Measurements from ENCODE around the gene SBNO2. TPM values are rescaled to one million over a fixed set of nuclear protein-coding genes. Genes with fewer than 3 reads are reported as not detected.

The SBNO2 gene
- total RNA-seq, 2 experiments from 2014 or later = 26.6 to 43.3 TPM

GRCh38 chr19:1123885-1124677 is 50.0 kb downstream of the SBNO2 start:
- no peak overlapping the region for H2AFZ ChIP-seq (ENCODE audit: low read length)
- POLR2A ChIA-PET = no interaction called here
- no peaks in the 10 kb centered on the region for H3K4me1 ChIP-seq (ENCODE audit: insufficient read depth, low read length, poor library complexity, severe bottlenecking)
- DNase-seq (ENCODE audit: low spot score) = no peak
- intact Hi-C loops (cut with micrococcal nuclease; ENCODE audit: unreplicated experiment) = no loop called here
- no peak overlapping the region for H3K4me2 ChIP-seq (ENCODE audit: low read length)
- no peaks in the 10 kb centered on the region for H3K9me2 ChIP-seq (ENCODE audit: insufficient read depth, low read length)
- no TSS peak for BruUV-seq (replicated peaks)
- peaks cover 62% of the 10 kb centered on the region for H3K36me3 ChIP-seq (ENCODE audit: insufficient read depth, low read length)
- no peaks in the 10 kb centered on the region for H3K79me2 ChIP-seq (ENCODE audit: insufficient read depth, low read depth, low read length)
- CTCF ChIA-PET (ENCODE audit: unreplicated experiment) = no interaction called here
- no peak for TF ChIP-seq CTCF (conservative IDR thresholded peaks at IDR 0.05; ENCODE audit: low read length)
- TF ChIP-seq EZH2phosphoT487 (IDR thresholded peaks at IDR 0.05; ENCODE audit: borderline replicate concordance, low read depth, low read length) = no peak
- H3K27ac ChIP-seq (ENCODE audit: low read depth, low read length, poor library complexity, severe bottlenecking) = no peak overlapping the region
- no peaks in the 10 kb centered on the region for H3K9me3 ChIP-seq (ENCODE audit: low read length)
- H4K20me1 ChIP-seq (ENCODE audit: insufficient read depth, low read length) = no peaks in the 10 kb centered on the region; the same call in 1 of the 2 replicates
- no peak overlapping the region for H3K4me3 ChIP-seq (ENCODE audit: low read depth, low read length, poor library complexity, severe bottlenecking)

GRCh38 chr19:1123381-1123780 is 50.7 kb downstream of the SBNO2 start:
- H2AFZ ChIP-seq (ENCODE audit: low read length) = no peak overlapping the region
- POLR2A ChIA-PET = no interaction called here
- no peak for TF ChIP-seq EZH2phosphoT487 (IDR thresholded peaks at IDR 0.05; ENCODE audit: borderline replicate concordance, low read depth, low read length)
- no peak for DNase-seq (ENCODE audit: low spot score)
- peaks cover 62% of the 10 kb centered on the region for H3K36me3 ChIP-seq (ENCODE audit: insufficient read depth, low read length)
- intact Hi-C loops (cut with micrococcal nuclease; ENCODE audit: unreplicated experiment) = no loop called here
- H3K9me3 ChIP-seq (ENCODE audit: low read length) = no peaks in the 10 kb centered on the region
- no peak overlapping the region for H3K4me3 ChIP-seq (ENCODE audit: low read depth, low read length, poor library complexity, severe bottlenecking)
- no TSS peak for BruUV-seq (replicated peaks)
- no peaks in the 10 kb centered on the region; the same call in 1 of the 2 replicates for H4K20me1 ChIP-seq (ENCODE audit: insufficient read depth, low read length)
- no peak overlapping the region for H3K27ac ChIP-seq (ENCODE audit: low read depth, low read length, poor library complexity, severe bottlenecking)
- H3K79me2 ChIP-seq (ENCODE audit: insufficient read depth, low read depth, low read length) = no peaks in the 10 kb centered on the region
- H3K9me2 ChIP-seq (ENCODE audit: insufficient read depth, low read length) = no peaks in the 10 kb centered on the region
- CTCF ChIA-PET (ENCODE audit: unreplicated experiment) = no interaction called here
- no peaks in the 10 kb centered on the region for H3K4me1 ChIP-seq (ENCODE audit: insufficient read depth, low read length, poor library complexity, severe bottlenecking)
- H3K4me2 ChIP-seq (ENCODE audit: low read length) = no peak overlapping the region

GRCh38 chr19:1122972-1123363 is 51.1 kb downstream of the SBNO2 start:
- no TSS peak for BruUV-seq (replicated peaks)
- no peak overlapping the region for H2AFZ ChIP-seq (ENCODE audit: low read length)
- no peaks in the 10 kb centered on the region for H3K9me3 ChIP-seq (ENCODE audit: low read length)
- no peak overlapping the region for H3K27ac ChIP-seq (ENCODE audit: low read depth, low read length, poor library complexity, severe bottlenecking)
- TF ChIP-seq CTCF (conservative IDR thresholded peaks at IDR 0.05; ENCODE audit: low read length) = no peak
- no peak for TF ChIP-seq EZH2phosphoT487 (IDR thresholded peaks at IDR 0.05; ENCODE audit: borderline replicate concordance, low read depth, low read length)
- H3K36me3 ChIP-seq (ENCODE audit: insufficient read depth, low read length) = peaks cover 61% of the 10 kb centered on the region
- intact Hi-C loops (cut with micrococcal nuclease; ENCODE audit: unreplicated experiment) = no loop called here
- ChIA-PET CTCF (ENCODE audit: unreplicated experiment) (interaction anchor here (0.6 kb wide), 1 partner anchor 13 kb away, joined by 6 read pairs; no protein-coding TSS in a partner anchor), POLR2A (no interaction called here)
- H3K4me2 ChIP-seq (ENCODE audit: low read length) = no peak overlapping the region
- H3K9me2 ChIP-seq (ENCODE audit: insufficient read depth, low read length) = no peaks in the 10 kb centered on the region
- H4K20me1 ChIP-seq (ENCODE audit: insufficient read depth, low read length) = no peaks in the 10 kb centered on the region; the same call in 1 of the 2 replicates
- DNase-seq (ENCODE audit: low spot score) = peak; percentile 71
- H3K4me1 ChIP-seq (ENCODE audit: insufficient read depth, low read length, poor library complexity, severe bottlenecking) = no peaks in the 10 kb centered on the region
- no peak overlapping the region for H3K4me3 ChIP-seq (ENCODE audit: low read depth, low read length, poor library complexity, severe bottlenecking)
- H3K79me2 ChIP-seq (ENCODE audit: insufficient read depth, low read depth, low read length) = no peaks in the 10 kb centered on the region
